GM18868 (cell line): ENCODE measurements around the gene TECPR1.
A peak's percentile ranks its signal among the peaks of the same experiment; 100 is the strongest.

Experiments
- ATAC-seq: cut with Tn5 transposase; IDR thresholded peaks from one replicate; pipeline ENCODE4 v1.9.1; 2021; ENCODE audit warnings: mild to moderate bottlenecking, moderate library complexity; ENCODE audit not compliant: unreplicated experiment

The TECPR1 gene

DNA sequence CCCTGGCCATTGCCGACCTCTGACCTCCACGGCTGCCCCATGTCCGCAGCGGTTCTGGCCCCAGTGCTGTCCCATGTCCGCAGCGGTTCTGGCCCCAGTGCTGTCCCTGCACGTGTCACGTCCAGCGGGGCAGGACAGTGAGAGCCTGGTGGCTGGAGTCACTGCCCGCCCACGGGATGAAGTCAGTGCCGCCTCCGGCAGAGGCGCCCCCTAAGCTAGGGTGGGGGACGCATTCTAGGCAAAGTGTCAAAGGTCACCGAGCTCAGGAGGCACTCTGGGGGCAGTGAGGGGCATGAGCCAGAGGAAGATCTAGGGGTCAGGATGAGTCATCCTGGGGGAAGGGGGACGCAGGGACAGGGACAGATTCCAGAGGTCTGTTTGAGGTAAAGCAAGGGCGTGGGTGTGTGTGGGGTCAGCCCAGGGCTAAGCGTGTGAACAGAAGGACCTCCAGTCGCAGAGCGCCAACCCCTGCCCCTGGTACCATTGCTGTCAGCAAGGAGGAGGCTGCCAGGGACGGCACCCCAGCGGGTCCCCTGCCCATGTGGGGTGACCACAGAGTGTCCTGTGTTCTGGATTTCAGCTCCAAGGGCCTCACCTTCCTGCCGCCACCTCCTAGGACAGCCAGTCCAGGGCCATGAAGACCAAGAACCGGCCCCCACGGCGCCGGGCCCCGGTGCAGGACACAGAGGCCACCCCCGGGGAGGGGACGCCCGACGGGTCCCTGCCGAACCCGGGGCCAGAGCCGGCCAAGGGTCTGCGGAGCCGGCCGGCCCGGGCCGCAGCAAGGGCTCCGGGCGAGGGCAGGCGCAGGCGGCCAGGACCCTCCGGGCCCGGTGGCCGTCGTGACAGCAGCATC, 40.1 kb downstream of the TECPR1 start:
- no peak for ATAC-seq

DNA sequence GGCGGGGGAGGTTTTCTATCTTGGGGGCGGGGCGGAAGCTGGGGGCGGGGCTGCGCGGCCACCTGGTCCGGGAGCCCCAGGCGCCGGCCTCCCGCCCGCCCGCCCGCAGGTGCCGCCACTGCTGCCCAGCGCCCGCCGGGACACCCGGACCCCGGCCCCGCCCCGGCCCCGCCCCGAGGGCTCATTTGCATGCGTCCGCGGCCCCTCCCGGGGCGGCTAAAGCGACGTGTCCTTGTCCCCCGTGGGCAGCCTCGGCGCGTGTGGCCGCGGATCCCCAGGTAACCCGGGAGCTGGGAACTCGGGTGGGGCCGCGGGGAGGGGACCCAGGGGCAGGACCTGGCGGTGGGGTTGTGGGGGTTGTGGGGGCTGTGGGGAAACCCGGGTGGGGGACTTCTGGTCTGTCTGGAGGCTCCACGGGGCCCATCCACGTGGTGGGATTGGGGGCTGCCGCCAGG, 40.8 kb downstream of the TECPR1 start, which contains the start of gene BHLHA15:
Gene BHLHA15 (plus strand): TSS at position 219 of the 455 bp plus-strand sequence. CDS start 871 bp downstream, outside the sequence.
- no peak for ATAC-seq

DNA sequence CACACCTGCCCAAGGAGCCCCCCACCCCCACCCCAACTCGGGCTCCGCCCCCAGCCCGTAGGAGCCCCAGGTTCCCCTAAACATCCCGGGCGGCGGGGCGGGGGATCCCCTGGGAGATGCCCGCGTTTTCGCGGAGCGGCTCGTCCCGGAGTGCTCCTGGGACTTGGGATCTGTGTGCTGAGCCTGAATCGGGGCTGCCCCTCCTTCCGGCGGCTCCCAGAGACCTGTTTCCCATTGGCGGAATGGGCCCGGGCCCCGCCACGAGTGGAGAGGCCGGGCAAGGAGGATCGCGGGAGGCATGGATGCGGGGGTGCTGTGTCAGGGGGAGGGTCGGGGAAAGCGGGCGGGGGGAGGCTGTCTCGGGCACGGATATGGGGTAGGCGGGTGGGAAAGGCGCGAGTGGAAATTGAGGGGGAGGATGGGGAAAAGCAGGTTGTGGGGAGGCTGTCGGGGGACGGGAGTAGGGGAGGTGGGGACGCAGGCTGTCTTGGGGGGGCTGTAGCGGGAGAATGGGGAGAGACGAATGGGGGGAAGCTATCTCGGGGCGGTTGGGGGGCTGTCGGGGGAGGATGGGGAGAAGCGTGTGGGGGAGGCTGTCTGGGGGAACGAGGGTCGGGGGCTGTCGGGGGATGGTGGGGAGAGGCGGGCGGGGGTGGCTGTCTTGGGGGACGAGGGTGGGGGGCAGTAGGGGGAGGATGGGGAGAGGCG, 41.4 kb downstream of the TECPR1 start:
- no peak for ATAC-seq

- ATAC-seq: no peak
Observed at GRCh38 chr7:98209166-98209920, 42.7 kb downstream of the TECPR1 start.

DNA sequence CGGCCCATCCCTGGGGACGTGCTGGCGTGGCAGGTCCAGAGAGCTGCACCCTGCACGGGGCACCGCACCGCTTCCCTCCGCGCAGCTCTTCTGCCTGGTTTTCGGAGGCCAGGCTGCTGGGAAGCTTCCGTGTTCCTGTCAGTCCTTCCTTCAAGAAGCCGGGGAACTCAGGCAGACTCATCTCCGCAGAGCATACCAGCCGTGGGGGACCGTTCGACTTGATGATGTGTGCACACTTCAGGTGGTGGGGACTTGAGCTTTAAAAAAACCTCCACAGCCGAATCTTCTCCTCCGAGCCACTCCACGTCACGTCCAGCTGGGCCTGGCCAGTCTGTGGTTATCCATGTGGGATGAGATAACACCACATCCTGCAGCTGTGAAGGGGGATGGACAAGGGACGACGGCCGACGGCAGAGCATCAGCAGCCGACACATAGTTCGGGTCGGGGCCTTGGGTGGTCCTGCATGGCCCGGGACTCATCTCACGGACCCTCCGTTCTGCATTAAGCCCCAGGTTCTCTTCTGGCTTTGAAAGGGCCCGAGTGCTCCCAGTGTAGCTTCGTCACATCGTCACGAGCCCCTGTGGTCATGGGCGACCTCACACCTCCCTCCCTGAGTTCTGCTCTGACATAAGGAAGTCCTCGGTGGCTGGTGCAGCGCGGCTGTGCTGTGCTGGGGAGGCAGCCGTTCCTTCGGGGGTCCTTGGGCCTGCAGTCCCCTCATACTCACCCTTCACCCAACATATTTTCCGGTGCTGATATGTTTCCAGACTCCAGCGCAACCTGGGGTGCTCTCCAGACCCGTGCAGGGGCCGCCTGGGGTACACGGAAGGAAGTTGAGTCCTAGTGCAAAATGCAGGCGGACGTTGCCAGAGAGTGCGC, 45.3 kb downstream of the TECPR1 start:
- ATAC-seq: no peak

DNA sequence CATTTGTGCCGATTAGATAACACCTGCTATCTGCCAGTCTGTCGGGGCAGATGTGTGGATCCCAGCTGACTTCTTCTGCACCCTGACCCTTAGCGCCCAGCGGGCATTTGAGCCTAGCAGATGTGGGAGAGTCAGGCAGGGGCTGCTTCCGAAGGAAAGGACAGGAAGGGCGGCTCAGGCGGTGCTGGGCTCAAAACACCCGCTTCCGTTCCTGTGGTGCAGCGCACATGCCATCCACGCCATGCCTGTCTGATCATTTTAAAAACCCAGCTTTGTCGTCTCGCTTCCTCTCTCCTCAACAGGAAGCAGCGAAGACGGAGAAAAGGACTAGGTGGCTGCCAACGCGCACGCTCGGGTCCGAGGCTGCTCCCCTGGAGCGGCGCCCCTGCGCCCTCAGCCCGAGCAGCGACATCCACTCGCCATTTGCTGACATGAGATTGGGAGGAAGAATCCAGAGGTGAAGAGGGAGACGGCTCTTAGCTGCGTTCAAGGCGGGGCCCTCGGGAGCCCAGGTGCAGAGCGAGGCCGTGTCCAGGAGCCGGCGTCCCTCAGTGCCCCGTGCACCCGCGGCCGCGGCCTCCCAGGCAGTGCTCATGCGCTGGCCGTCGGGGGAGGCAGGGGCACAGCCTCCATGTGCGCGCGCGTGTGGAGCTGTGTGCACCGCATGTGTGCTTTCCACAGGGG, 46.7 kb downstream of the TECPR1 start:
- no peak for ATAC-seq

GRCh38 chr7:98204670-98205069, 47.4 kb downstream of the TECPR1 start:
- no peak for ATAC-seq

DNA sequence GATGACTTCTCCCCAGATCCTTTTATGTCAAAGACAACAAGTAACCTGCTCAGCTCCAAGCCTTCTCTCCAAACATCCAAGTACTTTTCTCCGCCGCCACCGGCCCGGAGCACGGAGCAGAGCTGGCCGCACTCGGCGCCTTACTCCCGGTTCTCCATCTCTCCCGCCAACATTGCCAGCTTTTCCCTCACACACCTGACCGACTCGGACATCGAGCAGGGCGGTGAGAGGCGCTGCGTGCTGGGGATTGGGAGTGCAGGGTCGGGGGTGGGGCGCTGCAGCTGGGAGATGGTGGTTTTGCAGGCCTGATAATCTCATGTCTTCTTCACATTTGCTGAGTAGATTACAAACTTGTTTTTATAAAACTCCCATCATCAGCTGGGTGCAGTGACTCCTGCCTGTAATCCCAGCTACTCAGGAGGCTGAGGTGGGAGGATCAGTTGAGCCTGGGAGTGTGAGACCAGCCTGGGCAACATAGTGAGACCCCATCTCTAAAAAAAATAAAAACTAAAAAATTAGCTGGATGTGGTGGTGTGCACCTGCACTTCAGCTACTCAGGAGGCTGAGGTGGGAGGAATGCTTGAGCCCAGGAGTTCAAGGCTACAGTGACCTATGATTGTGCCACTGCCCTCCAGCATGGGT, 47.9 kb downstream of the TECPR1 start:
- no peak for ATAC-seq

GRCh38 chr7:98203261-98203963, 48.6 kb downstream of the TECPR1 start:
- ATAC-seq: peak; percentile 52

DNA sequence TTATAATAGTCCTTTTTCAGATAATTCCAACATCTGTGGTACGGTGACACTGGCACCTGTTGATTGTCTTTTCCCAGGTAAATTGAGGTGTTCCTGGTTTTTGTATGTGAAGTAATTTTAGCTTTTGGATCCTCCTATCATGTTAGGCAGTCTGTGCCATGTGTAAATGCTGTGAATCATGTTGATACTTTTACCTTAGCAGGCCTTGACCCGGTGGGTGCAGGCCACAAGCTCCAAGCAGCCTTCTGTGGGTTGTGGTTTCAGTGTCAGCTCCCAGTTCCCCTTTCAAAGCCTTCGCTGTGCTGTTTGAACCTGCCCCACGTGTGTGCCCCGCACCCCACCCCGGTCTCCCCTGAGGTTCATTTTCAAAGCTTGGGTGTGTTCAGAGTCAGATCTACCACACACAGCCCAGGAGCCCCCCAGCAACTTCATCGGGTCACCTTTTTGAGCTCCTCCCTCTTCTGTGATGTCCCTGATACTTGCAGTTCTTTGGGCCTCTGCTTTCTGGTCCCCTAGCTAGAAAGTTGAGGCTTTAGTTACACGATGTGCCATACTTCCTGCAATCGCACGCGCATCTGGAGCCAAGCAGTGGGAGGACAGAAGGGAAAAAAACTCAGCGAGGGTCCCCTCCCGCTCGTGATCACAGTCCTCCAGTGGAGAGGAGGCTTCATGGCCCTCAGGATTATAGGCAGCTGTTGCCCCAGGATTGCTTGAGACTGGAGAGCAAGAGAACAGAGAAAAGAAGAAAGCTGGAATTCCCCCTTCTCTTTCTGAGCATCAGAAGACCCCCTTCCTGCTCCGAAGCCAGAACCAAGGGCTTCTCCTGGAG, 49.5 kb downstream of the TECPR1 start:
- peak; percentile 85 for ATAC-seq

DNA sequence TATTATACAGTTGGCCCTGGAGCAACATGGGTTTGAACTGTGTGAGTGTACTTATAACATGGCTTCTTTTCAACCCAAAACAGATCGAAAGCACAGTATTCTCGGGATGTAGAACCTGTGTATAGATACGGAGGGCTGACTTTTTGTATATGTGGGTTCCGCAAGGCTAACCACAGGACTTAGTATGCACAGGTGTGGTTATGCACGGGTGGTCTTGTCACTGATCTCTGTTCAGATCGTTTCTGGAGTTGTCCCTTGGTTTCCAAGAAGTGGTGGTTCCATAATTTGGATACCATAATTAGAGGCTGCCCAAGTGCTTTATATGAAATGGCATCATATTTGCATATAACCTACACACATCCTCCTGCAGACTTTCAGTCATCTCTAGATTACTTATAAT, 51.7 kb downstream of the TECPR1 start:
- ATAC-seq: peak; percentile 45

DNA sequence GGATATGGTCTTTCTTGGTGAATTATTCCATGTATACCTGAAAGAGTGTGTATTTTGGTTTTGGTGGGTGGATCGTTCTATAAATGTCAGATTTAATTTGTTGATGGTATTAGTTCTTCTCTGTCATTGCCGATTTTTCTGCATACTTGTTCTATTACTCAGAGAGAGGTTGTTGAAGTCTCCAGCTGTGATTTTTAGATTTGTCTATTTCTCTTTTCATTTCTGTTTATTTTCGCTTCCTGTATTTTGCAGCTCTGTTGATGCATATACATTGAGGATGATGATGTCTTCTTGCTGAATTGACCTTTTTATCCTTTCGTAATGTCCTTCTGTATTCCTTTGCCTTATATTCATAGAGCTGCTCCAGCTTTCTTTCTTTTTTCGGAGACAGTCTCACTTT, 52.9 kb downstream of the TECPR1 start:
- no peak for ATAC-seq

DNA sequence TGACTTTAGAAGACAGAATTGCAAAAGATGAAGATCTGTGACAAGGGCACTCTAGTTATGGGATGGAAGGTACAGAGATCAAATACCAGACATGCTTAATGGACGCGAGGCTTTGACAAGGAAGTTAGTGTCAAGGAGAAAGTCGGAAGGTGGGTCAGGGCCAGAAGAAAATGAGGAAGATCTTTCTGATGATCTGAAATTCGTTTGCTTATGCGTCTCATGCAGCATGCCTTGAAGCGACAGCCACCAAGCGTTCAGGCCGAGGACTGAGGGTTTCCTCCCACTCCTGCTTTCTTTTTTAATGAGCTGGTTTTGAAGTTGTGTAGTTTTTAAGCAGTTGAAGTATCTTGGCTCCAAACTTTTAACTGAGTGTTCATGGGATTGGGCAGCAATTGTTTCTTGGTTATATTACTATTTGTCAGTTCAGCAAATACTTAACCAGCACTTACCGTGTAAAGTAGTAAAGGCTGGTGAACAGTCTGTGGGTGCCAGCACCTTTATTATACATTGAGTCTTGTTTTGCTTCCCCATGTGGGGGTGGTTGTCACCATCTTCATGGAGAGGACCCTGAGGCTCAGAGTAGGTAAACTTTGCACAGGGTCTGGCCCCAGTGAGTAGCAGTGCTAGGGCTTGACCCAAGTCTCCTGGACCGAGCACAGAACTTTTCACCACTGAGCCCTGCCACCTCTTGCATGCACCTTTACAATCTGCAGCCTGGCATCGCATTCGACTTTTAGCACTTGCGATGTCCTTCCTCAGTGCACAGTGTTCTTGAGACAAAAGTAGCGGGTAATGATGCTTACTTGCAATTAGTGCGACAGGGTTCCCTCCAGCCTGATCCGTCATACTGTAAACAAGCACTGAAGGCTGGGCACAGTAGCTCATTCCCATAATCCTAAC, 55.1 kb downstream of the TECPR1 start:
- ATAC-seq: no peak

- no peak for ATAC-seq
Observed at GRCh38 chr7:98194672-98195457, 57.2 kb downstream of the TECPR1 start.

DNA sequence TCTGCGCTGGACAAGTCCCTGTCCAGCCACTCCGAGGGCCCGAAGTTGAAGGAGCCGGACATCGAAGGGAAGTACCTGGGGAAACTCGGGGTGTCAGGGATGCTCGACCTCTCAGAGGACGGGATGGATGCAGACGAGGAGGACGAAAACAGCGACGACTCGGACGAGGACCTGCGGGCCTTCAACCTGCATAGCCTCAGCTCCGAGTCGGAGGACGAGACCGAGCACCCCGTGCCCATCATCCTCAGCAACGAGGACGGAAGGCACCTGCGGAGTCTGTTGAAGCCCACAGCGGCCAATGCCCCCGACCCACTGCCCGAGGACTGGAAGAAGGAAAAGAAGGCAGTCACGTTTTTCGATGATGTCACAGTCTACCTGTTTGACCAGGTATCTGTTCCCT, 57.8 kb downstream of the TECPR1 start:
- no peak for ATAC-seq
